IMR-90 (cell line): ENCODE measurements around the gene UBE2V1. TPM values are rescaled to one million over a fixed set of nuclear protein-coding genes. Genes with fewer than 3 reads are reported as not detected.
"Not testable (repeated sequence)": the region's sequence is repeated elsewhere in the genome, so short reads cannot be mapped to it uniquely, and the experiment has no call there.

Experiments used
- ATAC-seq: fragments of 200-7000 bp; cut with Tn5 transposase; 2 replicates; pipeline ENCODE4 v1.9.1; 2020; ENCODE audit warnings: low read depth, mild to moderate bottlenecking, moderate library complexity
- BruUV-seq: library from RNA; stranded (reverse); fragments of 400-500 nt; replicated peaks from 2 replicates; lab custom pipeline; 2021; lab: Mats Ljungman, UMichigan
- CTCF ChIA-PET: fragments of 300-600 bp; formaldehyde crosslinking; extraction: SDS; loops from one replicate; lab custom pipeline; 2021; ENCODE audit warnings: antibody characterized with exemption; lab: Yijun Ruan, JAX
- POLR2A ChIA-PET: fragments of 300-600 bp; sonication (Branson Sonifier 250); formaldehyde crosslinking; loops from one replicate; lab custom pipeline; 2022; ENCODE audit warnings: antibody characterized with exemption; ENCODE audit not compliant: unreplicated experiment; lab: Charles Lee
- DNase-seq: peaks from one replicate; pipeline ENCODE4 v3.0.0; 2013
- H2AFZ ChIP-seq: replicated peaks from 2 replicates; pipeline ENCODE3; 2013; ENCODE audit warnings: low read length, mild to moderate bottlenecking; ENCODE audit not compliant: poor library complexity
- H2AK5ac ChIP-seq: 2 replicates; pipeline ENCODE4 v1.6.1; 2013; ENCODE audit warnings: low read depth, low read length, inconsistent platforms
- H2AK9ac ChIP-seq: replicated peaks from 2 replicates; pipeline ENCODE3; 2013; ENCODE audit warnings: mild to moderate bottlenecking, low read depth, low read length, moderate library complexity; ENCODE audit not compliant: poor library complexity
- H2BK120ac ChIP-seq: 2 replicates; pipeline ENCODE4 v1.6.1; 2013; ENCODE audit warnings: low read depth, low read length, inconsistent platforms
- H2BK15ac ChIP-seq: 3 replicates; pipeline ENCODE4 v1.6.1; 2013; ENCODE audit warnings: low read depth, low read length, inconsistent platforms
- H2BK20ac ChIP-seq: 2 replicates; pipeline ENCODE4 v1.6.1; 2013; ENCODE audit warnings: low read depth, mild to moderate bottlenecking, inconsistent platforms, low read length, moderate library complexity
- H2BK5ac ChIP-seq: 2 replicates; pipeline ENCODE4 v1.6.1; 2013; ENCODE audit warnings: mild to moderate bottlenecking, low read depth, low read length, inconsistent platforms; ENCODE audit not compliant: poor library complexity, severe bottlenecking
- H3K14ac ChIP-seq: replicated peaks from 2 replicates; pipeline ENCODE4 v1.6.1; 2013; ENCODE audit warnings: low read depth, low read length, inconsistent platforms
- H3K18ac ChIP-seq: 2 replicates; pipeline ENCODE4 v1.6.1; 2013; ENCODE audit warnings: low read depth, low read length, control low read depth
- H3K23ac ChIP-seq: 2 replicates; pipeline ENCODE4 v1.6.1; 2013; ENCODE audit warnings: low read depth, low read length, inconsistent platforms
- H3K27ac ChIP-seq: 2 replicates; pipeline ENCODE4 v1.5.1; 2013; ENCODE audit warnings: mild to moderate bottlenecking, control low read depth, low read length; ENCODE audit not compliant: insufficient read depth
- H3K27me3 ChIP-seq: 2 replicates; pipeline ENCODE4 v1.6.1; 2013; ENCODE audit warnings: low read length; ENCODE audit not compliant: control insufficient read depth, insufficient read depth
- H3K36me3 ChIP-seq: 2 replicates; pipeline ENCODE4 v1.6.1; 2013; ENCODE audit warnings: low read length, mixed read lengths; ENCODE audit not compliant: control insufficient read depth, insufficient read depth
- H3K4ac ChIP-seq: 2 replicates; pipeline ENCODE4 v1.6.1; 2013; ENCODE audit warnings: low read depth, low read length, inconsistent platforms
- H3K4me1 ChIP-seq: 2 replicates; pipeline ENCODE4 v1.6.1; 2013; ENCODE audit warnings: low read length, mixed read lengths; ENCODE audit not compliant: control insufficient read depth, insufficient read depth
- H3K4me2 ChIP-seq: 2 replicates; pipeline ENCODE4 v1.6.1; 2013; ENCODE audit warnings: low read depth, mild to moderate bottlenecking, control low read depth, low read length, moderate library complexity
- H3K4me3 ChIP-seq: 2 replicates; pipeline ENCODE4 v1.5.1; 2013; ENCODE audit warnings: low read depth, mild to moderate bottlenecking, control low read depth, low read length, moderate library complexity; ENCODE audit not compliant: insufficient read depth
- H3K56ac ChIP-seq: 2 replicates; pipeline ENCODE4 v1.6.1; 2013; ENCODE audit warnings: low read length, inconsistent platforms; ENCODE audit not compliant: insufficient read depth; ENCODE audit errors: extremely low read depth
- H3K79me1 ChIP-seq, 2 experiments: 2 replicates each; pipeline ENCODE4 v1.6.1; 2013; ENCODE audit warnings: low read length in 2 of 2, inconsistent platforms in 1 of 2, low read depth in 1 of 2
- H3K9ac ChIP-seq: 2 replicates; pipeline ENCODE4 v1.6.1; 2013; ENCODE audit warnings: low read depth, low read length, control low read depth
- H3K9me1 ChIP-seq: 2 replicates; pipeline ENCODE4 v1.6.1; 2013; ENCODE audit warnings: low read length, inconsistent platforms; ENCODE audit not compliant: insufficient read depth
- H3K9me3 ChIP-seq: 2 replicates; pipeline ENCODE4 v1.6.1; 2013; ENCODE audit warnings: low read length; ENCODE audit not compliant: control insufficient read depth, insufficient read depth
- H4K20me1 ChIP-seq: 2 replicates; pipeline ENCODE4 v1.6.1; 2013; ENCODE audit warnings: low read length, inconsistent platforms; ENCODE audit not compliant: insufficient read depth
- H4K5ac ChIP-seq: 2 replicates; pipeline ENCODE4 v1.6.1; 2013; ENCODE audit warnings: mild to moderate bottlenecking, low read depth, low read length, control low read depth
- H4K8ac ChIP-seq, 2 experiments: 2 replicates each; pipeline ENCODE4 v1.6.1; 2013; ENCODE audit warnings: low read depth in 2 of 2, low read length in 2 of 2, control low read depth in 1 of 2, inconsistent platforms in 1 of 2
- H4K91ac ChIP-seq: 2 replicates; pipeline ENCODE4 v1.6.1; 2013; ENCODE audit warnings: low read depth, low read length, inconsistent platforms; ENCODE audit not compliant: insufficient read depth
- CEBPB ChIP-seq: IDR thresholded peaks from 2 replicates; pipeline ENCODE4 v1.6.1; 2012; ENCODE audit warnings: low read depth, low read length, improper control_type of control experiment
- RAD21 ChIP-seq: IDR thresholded peaks from 2 replicates; pipeline ENCODE4 v1.6.1; 2012; ENCODE audit warnings: low read length, improper control_type of control experiment
- WGBS, 2 experiments: methylation state at CpG; one replicate each; pipeline versions ENCODE4 v1.1.5 to v1.1.7; 2013; ENCODE audit warnings: missing lambda C conversion rate in 2 of 2; ENCODE audit not compliant: insufficient read length in 1 of 2; ENCODE audit errors: extremely low coverage in 2 of 2; 5-methylcytosine and 5-hydroxymethylcytosine counted together
- dilution Hi-C: fragments of 300-500 bp; cut with HindIII; formaldehyde crosslinking; loops from one replicate; pipeline ENCODE4 v1.14.3; 2018; ENCODE audit warnings: low sequenced_read_pairs; ENCODE audit not compliant: unreplicated experiment
- in situ Hi-C: fragments of 300-500 bp; cut with MboI; formaldehyde crosslinking; loops from 3 replicates; pipeline ENCODE4 v1.14.3; 2019; ENCODE audit warnings: low sequenced_read_pairs, inconsistent platforms, mixed read lengths
- intact Hi-C: fragments of 100-400 bp; cut with micrococcal nuclease; formaldehyde crosslinking; loops from 2 replicates; pipeline ENCODE4 v1.10.0; 2022
- polyA plus RNA-seq, 3 experiments: library from polyadenylated mRNA; depleted of rRNA; stranded (reverse); fragments of >200 nt; gene quantifications; 2 replicates each; pipeline ENCODE4 v1.2.3, GENCODE V29; 2012; ENCODE audit warnings: low replicate concordance in 1 of 3
- total RNA-seq: library from RNA; depleted of rRNA; stranded (reverse); fragments of >200 nt; gene quantifications from 2 replicates; pipeline ENCODE4 v1.2.3, GENCODE V29; 2012

The UBE2V1 gene
- total and polyA plus RNA-seq, 2 of the 4 experiments (the other 2 are of a cell fraction), result 20.1 to 138 TPM

- Histone ChIP-seq H3K4me1 (peaks cover 12% of the 10 kb centered on the region), H4K91ac (no peak overlapping the region), H2BK20ac (peak overlapping the region; percentile 31; the same call in 1 of the 2 replicates), H3K56ac (no peak overlapping the region), H2AFZ (no peak overlapping the region), H2AK5ac (peak overlapping the region; percentile 25), H3K23ac (peak overlapping the region; percentile 72; the same call in 1 of the 2 replicates), H2BK5ac (no peak overlapping the region), H3K4me3 (no peak overlapping the region), H4K20me1 (peaks cover 46% of the 10 kb centered on the region), H3K27ac (0 out of 2 replicates have a peak overlapping the region, but pooled peaks have one; percentile 15), H3K79me1 (peaks cover 39 to 91% of the 10 kb centered on the region in 2 experiments), H2BK120ac (no peak overlapping the region), H4K8ac (no peak overlapping the region), H4K5ac (no peak overlapping the region), H3K9me3 (no peaks in the 10 kb centered on the region), H2AK9ac (peak overlapping the region; percentile 44), H3K4me2 (no peak overlapping the region), H3K36me3 (peaks cover 55% of the 10 kb centered on the region), H3K14ac (peak overlapping the region; percentile 65; the same call in 1 of the 2 replicates), H3K18ac (no peak overlapping the region), H2BK15ac (no peak overlapping the region), H3K9ac (no peak overlapping the region), H3K9me1 (peaks cover 30% of the 10 kb centered on the region), H3K4ac (peak overlapping the region; percentile 79), H3K27me3 (no peaks in the 10 kb centered on the region)
- ChIA-PET POLR2A (no interaction called here), CTCF (interaction anchor here (0.6 kb wide), 1 partner anchor 78 kb away, joined by 5 read pairs; no protein-coding TSS in a partner anchor)
- intact Hi-C loops (no loop called here), in situ Hi-C loops (no loop called here), dilution Hi-C loops (no loop called here)
- ATAC-seq (no peak), DNase-seq (no peak)
- no CpG with 5 or more reads among the region's 5 CpGs for WGBS, 2 experiments
- no TSS peak for BruUV-seq
- TF ChIP-seq CEBPB (peak; percentile 63), RAD21 (no peak)
Measured at GRCh38 chr20:50138120-50138478, 25.1 kb upstream of the UBE2V1 start.

- H3K4me1 ChIP-seq, result peaks cover 12% of the 10 kb centered on the region
- peak; percentile 18; the same call in 1 of the 2 replicates for ATAC-seq
- H2BK15ac ChIP-seq, H2BK20ac ChIP-seq, intact Hi-C loops, H3K27ac ChIP-seq, H3K4me2 ChIP-seq, H4K91ac ChIP-seq, H3K9me3 ChIP-seq, H3K27me3 ChIP-seq, DNase-seq, POLR2A ChIA-PET, H4K8ac ChIP-seq, in situ Hi-C loops, H3K18ac ChIP-seq, H3K9ac ChIP-seq, H2AFZ ChIP-seq, H2BK5ac ChIP-seq, BruUV-seq, H2AK9ac ChIP-seq, dilution Hi-C loops, H3K56ac ChIP-seq, H4K5ac ChIP-seq, H2BK120ac ChIP-seq, H3K4me3 ChIP-seq: not testable (repeated sequence)
- no CpG with 5 or more reads among the region's 13 CpGs for WGBS, 2 experiments
- peaks cover 37 to 91% of the 10 kb centered on the region in 2 experiments for H3K79me1 ChIP-seq
- H3K14ac ChIP-seq, result peak overlapping the region; percentile 65; the same call in 1 of the 2 replicates
- H4K20me1 ChIP-seq, result peaks cover 42% of the 10 kb centered on the region
- peaks cover 54% of the 10 kb centered on the region for H3K36me3 ChIP-seq
- CTCF ChIA-PET, result interaction anchor here (0.6 kb wide), 1 partner anchor 78 kb away, joined by 5 read pairs; no protein-coding TSS in a partner anchor
- peaks cover 29% of the 10 kb centered on the region for H3K9me1 ChIP-seq
- H2AK5ac ChIP-seq, result peak overlapping the region; percentile 25; the same call in 1 of the 2 replicates
- H3K4ac ChIP-seq, result peak overlapping the region; percentile 79; the same call in 1 of the 2 replicates
- H3K23ac ChIP-seq, result peak overlapping the region; percentile 72; the same call in 1 of the 2 replicates
Measured at GRCh38 chr20:50137702-50138101, 24.8 kb upstream of the UBE2V1 start.
